Rectal smooth muscle tissue (tissue), 1 donor: ENCODE measurements around the gene AGPS.

Source experiments
- H3K27ac ChIP-seq: one replicate; pipeline ENCODE4 v1.7.0; 2013; ENCODE audit warnings: low read depth, low read length, inconsistent platforms
- H3K27me3 ChIP-seq: one replicate; pipeline ENCODE4 v1.7.0; 2013; ENCODE audit warnings: low read length; ENCODE audit not compliant: control insufficient read depth, insufficient read depth
- H3K36me3 ChIP-seq: one replicate; pipeline ENCODE4 v1.7.0; 2013; ENCODE audit warnings: low read length; ENCODE audit not compliant: control insufficient read depth, insufficient read depth
- H3K4me1 ChIP-seq: one replicate; pipeline ENCODE4 v1.7.0; 2013; ENCODE audit warnings: low read length; ENCODE audit not compliant: control insufficient read depth, insufficient read depth
- H3K4me3 ChIP-seq: one replicate; pipeline ENCODE4 v1.7.0; 2013; ENCODE audit warnings: low read length
- H3K9ac ChIP-seq: one replicate; pipeline ENCODE4 v1.7.0; 2013; ENCODE audit warnings: low read length

The AGPS gene

DNA sequence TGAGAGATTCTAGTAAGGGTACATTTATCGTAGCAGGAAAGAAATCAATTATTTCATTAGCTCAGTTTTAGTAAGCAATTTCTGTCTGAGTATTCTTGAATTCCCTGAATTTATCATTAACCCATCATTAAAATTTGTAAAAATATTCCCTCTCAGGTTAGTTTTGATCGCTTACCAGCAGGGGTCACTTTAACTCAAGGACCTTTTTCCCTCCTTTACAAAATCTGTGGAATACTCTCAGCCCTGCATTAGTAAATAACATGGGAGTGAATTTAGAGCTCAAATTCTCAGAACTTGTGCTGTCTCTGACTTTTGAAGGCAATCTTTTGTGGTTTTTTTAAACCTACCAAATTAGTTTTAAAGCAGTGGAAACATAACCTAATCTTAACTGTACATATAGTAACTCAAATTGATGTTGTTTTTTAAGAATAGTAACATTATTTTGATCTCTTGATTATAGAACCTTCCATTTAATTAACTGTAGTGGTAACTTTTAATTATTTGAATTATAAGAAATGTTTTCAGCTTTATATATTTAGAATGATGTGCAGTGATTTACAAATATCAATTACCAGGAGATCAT is 97.2 kb downstream of the AGPS start:
- no peak overlapping the region for H3K27ac ChIP-seq
- H3K27me3 ChIP-seq = no peaks in the 10 kb centered on the region
- H3K4me1 ChIP-seq = no peaks in the 10 kb centered on the region
- peaks cover 3% of the 10 kb centered on the region for H3K36me3 ChIP-seq
- no peak overlapping the region for H3K9ac ChIP-seq
- H3K4me3 ChIP-seq = no peak overlapping the region

DNA sequence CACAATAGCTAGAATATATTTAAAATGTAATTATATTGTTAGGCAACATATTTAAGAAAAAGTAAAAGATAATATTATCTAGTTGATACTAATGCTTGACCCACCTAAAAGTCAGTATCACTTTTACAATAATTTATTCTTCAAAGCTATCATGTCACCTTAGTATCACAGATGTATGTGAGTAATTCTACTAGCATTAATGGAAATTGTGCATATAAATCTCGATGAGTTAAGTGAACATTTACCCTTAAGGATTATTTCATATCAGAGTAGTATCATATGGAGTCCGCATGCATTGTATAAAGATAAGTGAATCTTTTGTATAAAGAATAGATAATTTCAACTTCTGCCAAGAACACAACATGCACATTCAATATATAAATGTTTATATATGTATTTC is 103.4 kb downstream of the AGPS start:
- Histone ChIP-seq H3K36me3 (peaks cover 3% of the 10 kb centered on the region), H3K27me3 (no peaks in the 10 kb centered on the region), H3K9ac (no peak overlapping the region), H3K27ac (no peak overlapping the region), H3K4me3 (no peak overlapping the region), H3K4me1 (no peaks in the 10 kb centered on the region)

- H3K9ac ChIP-seq = no peak overlapping the region
- peaks cover 3% of the 10 kb centered on the region for H3K36me3 ChIP-seq
- H3K27ac ChIP-seq = no peak overlapping the region
- H3K27me3 ChIP-seq = no peaks in the 10 kb centered on the region
- H3K4me3 ChIP-seq = no peak overlapping the region
- H3K4me1 ChIP-seq = no peaks in the 10 kb centered on the region
Measured at GRCh38 chr2:177496921-177497320, 104.3 kb downstream of the AGPS start.

- H3K9ac ChIP-seq = no peak overlapping the region
- no peaks in the 10 kb centered on the region for H3K36me3 ChIP-seq
- H3K4me1 ChIP-seq = no peaks in the 10 kb centered on the region
- no peaks in the 10 kb centered on the region for H3K27me3 ChIP-seq
- no peak overlapping the region for H3K4me3 ChIP-seq
- no peak overlapping the region for H3K27ac ChIP-seq
Measured at GRCh38 chr2:177501186-177501585, 108.6 kb downstream of the AGPS start.

- Histone ChIP-seq H3K27ac (no peak overlapping the region), H3K36me3 (no peaks in the 10 kb centered on the region), H3K27me3 (no peaks in the 10 kb centered on the region), H3K9ac (no peak overlapping the region), H3K4me1 (no peaks in the 10 kb centered on the region), H3K4me3 (no peak overlapping the region)
Measured at GRCh38 chr2:177506505-177506904, 113.9 kb downstream of the AGPS start.

- H3K4me3 ChIP-seq = no peak overlapping the region
- no peak overlapping the region for H3K27ac ChIP-seq
- no peaks in the 10 kb centered on the region for H3K4me1 ChIP-seq
- no peaks in the 10 kb centered on the region for H3K36me3 ChIP-seq
- H3K9ac ChIP-seq = no peak overlapping the region
- no peaks in the 10 kb centered on the region for H3K27me3 ChIP-seq
Measured at GRCh38 chr2:177506998-177507397, 114.4 kb downstream of the AGPS start.

GRCh38 chr2:177516824-177517544 is 124.4 kb downstream of the AGPS start:
- H3K4me1 ChIP-seq = no peaks in the 10 kb centered on the region
- H3K36me3 ChIP-seq = no peaks in the 10 kb centered on the region
- no peak overlapping the region for H3K4me3 ChIP-seq
- H3K27ac ChIP-seq = no peak overlapping the region
- H3K27me3 ChIP-seq = no peaks in the 10 kb centered on the region
- no peak overlapping the region for H3K9ac ChIP-seq

- Histone ChIP-seq H3K9ac (no peak overlapping the region), H3K36me3 (no peaks in the 10 kb centered on the region), H3K4me1 (no peaks in the 10 kb centered on the region), H3K27ac (no peak overlapping the region), H3K27me3 (no peaks in the 10 kb centered on the region), H3K4me3 (no peak overlapping the region)
Measured at GRCh38 chr2:177518754-177519153, 126.2 kb downstream of the AGPS start.

- Histone ChIP-seq H3K27ac (no peak overlapping the region), H3K4me1 (no peaks in the 10 kb centered on the region), H3K27me3 (no peaks in the 10 kb centered on the region), H3K4me3 (no peak overlapping the region), H3K9ac (no peak overlapping the region), H3K36me3 (no peaks in the 10 kb centered on the region)
Measured at GRCh38 chr2:177519534-177520115, 127.1 kb downstream of the AGPS start.

GRCh38 chr2:177520324-177520723 is 127.8 kb downstream of the AGPS start:
- Histone ChIP-seq H3K27me3 (no peaks in the 10 kb centered on the region), H3K36me3 (no peaks in the 10 kb centered on the region), H3K4me3 (no peak overlapping the region), H3K9ac (no peak overlapping the region), H3K27ac (no peak overlapping the region), H3K4me1 (no peaks in the 10 kb centered on the region)

- Histone ChIP-seq H3K9ac (no peak overlapping the region), H3K4me3 (no peak overlapping the region), H3K27me3 (no peaks in the 10 kb centered on the region), H3K36me3 (no peaks in the 10 kb centered on the region), H3K27ac (no peak overlapping the region), H3K4me1 (no peaks in the 10 kb centered on the region)
Measured at GRCh38 chr2:177523781-177524180, 131.2 kb downstream of the AGPS start.

- H3K27me3 ChIP-seq = no peaks in the 10 kb centered on the region
- no peaks in the 10 kb centered on the region for H3K36me3 ChIP-seq
- no peaks in the 10 kb centered on the region for H3K4me1 ChIP-seq
- H3K27ac ChIP-seq = no peak overlapping the region
- H3K4me3 ChIP-seq = no peak overlapping the region
- no peak overlapping the region for H3K9ac ChIP-seq
Measured at GRCh38 chr2:177525351-177525924, 132.9 kb downstream of the AGPS start.
